Breast epithelium (tissue), 3 donors: Measurements from ENCODE around the gene PTPRO.

Experiments used
- CTCF ChIP-seq, 3 donors: fragments of 450-650 bp; IDR thresholded peaks; one replicate each; pipeline ENCODE4 v1.5.1; 2016 to 2017; ENCODE audit warnings: antibody characterized with exemption in 3 of 3, mild to moderate bottlenecking in 3 of 3, moderate library complexity in 3 of 3
- POLR2AphosphoS5 ChIP-seq, 3 donors: sonication (generic); formaldehyde crosslinking; IDR thresholded peaks; one replicate each; pipeline ENCODE4 v1.6.1; 2017; ENCODE audit warnings: antibody characterized with exemption in 3 of 3

GRCh38 chr12:15494329-15495046 is 172.2 kb downstream of the PTPRO start:
- TF ChIP-seq CTCF (IDR thresholded peaks at IDR 0.05) (no peak), POLR2AphosphoS5 (IDR thresholded peaks at IDR 0.05) (no peak)
